ENCODE measurements around the gene SOX18.
A peak's percentile ranks its signal among the peaks of the same experiment; 100 is the strongest.
"Not testable (repeated sequence)": the region's sequence is repeated elsewhere in the genome, so short reads cannot be mapped to it uniquely, and the experiment has no call there.

Gene SOX18

GRCh38 chr20:64029293-64030117, 19.9 kb downstream of the SOX18 start:
- CTCF ChIA-PET, result no interaction called here
- Mint-ChIP-seq H3K27ac (no peak overlapping the region), H3K4me3 (no peak overlapping the region), H3K27me3 (no peaks in the 10 kb centered on the region), H3K9me3 (no peaks in the 10 kb centered on the region), H3K36me3 (peaks cover 50% of the 10 kb centered on the region), H3K4me1 (peaks cover 7% of the 10 kb centered on the region)
- no peak for DNase-seq

GRCh38 chr20:64027981-64028685, 21.3 kb downstream of the SOX18 start:
- no peak overlapping the region for H3K4me3 Mint-ChIP-seq
- no peaks in the 10 kb centered on the region for H3K9me3 Mint-ChIP-seq
- H3K27me3 Mint-ChIP-seq, result no peaks in the 10 kb centered on the region
- CTCF ChIA-PET, result interaction anchor here (0.8 to 1.1 kb wide), 2 partner anchors 9 to 10 kb away, joined by 3 read pairs; no protein-coding TSS in a partner anchor
- peak overlapping the region; percentile 26 for H3K27ac Mint-ChIP-seq
- peaks cover 55% of the 10 kb centered on the region for H3K36me3 Mint-ChIP-seq
- no peaks in the 10 kb centered on the region for H3K4me1 Mint-ChIP-seq
- no peak for DNase-seq

- peaks cover 63% of the 10 kb centered on the region for H3K36me3 Mint-ChIP-seq
- CTCF ChIA-PET, result no interaction called here
- H3K27me3 Mint-ChIP-seq, result no peaks in the 10 kb centered on the region
- no peaks in the 10 kb centered on the region for H3K4me1 Mint-ChIP-seq
- no peak for DNase-seq
- H3K27ac Mint-ChIP-seq, result no peak overlapping the region
- no peaks in the 10 kb centered on the region for H3K9me3 Mint-ChIP-seq
- no peak overlapping the region for H3K4me3 Mint-ChIP-seq
These were observed 23.5 kb downstream of the SOX18 start for GRCh38 chr20:64025826-64026412.

GRCh38 chr20:64025101-64025825, 24.2 kb downstream of the SOX18 start:
- Mint-ChIP-seq H3K4me3 (no peak overlapping the region), H3K27me3 (no peaks in the 10 kb centered on the region), H3K27ac (no peak overlapping the region), H3K9me3 (no peaks in the 10 kb centered on the region), H3K4me1 (no peaks in the 10 kb centered on the region), H3K36me3 (peaks cover 61% of the 10 kb centered on the region)
- CTCF ChIA-PET, result interaction anchor here (1.0 kb wide), 1 partner anchor 45 kb away, joined by 3 read pairs; the partner anchor contains the start of gene PRPF6
- DNase-seq, result no peak

- Mint-ChIP-seq H3K4me3 (no peak overlapping the region), H3K27me3 (no peaks in the 10 kb centered on the region), H3K4me1 (no peaks in the 10 kb centered on the region), H3K9me3 (no peaks in the 10 kb centered on the region), H3K27ac (no peak overlapping the region), H3K36me3 (peaks cover 60% of the 10 kb centered on the region)
- CTCF ChIA-PET, result interaction anchor here (1.0 kb wide), 1 partner anchor 44 kb away, joined by 3 read pairs; the partner anchor contains the start of gene PRPF6
- DNase-seq, result no peak
These were observed 25.1 kb downstream of the SOX18 start for GRCh38 chr20:64024141-64024990.

- Mint-ChIP-seq H3K4me1 (no peaks in the 10 kb centered on the region), H3K4me3 (no peak overlapping the region), H3K27me3 (no peaks in the 10 kb centered on the region), H3K36me3 (peaks cover 62% of the 10 kb centered on the region), H3K9me3 (no peaks in the 10 kb centered on the region), H3K27ac (no peak overlapping the region)
- CTCF ChIA-PET, result no interaction called here
- no peak for DNase-seq
These were observed 25.9 kb downstream of the SOX18 start for GRCh38 chr20:64023361-64024140.

- peaks cover under 1% of the 10 kb centered on the region for H3K4me1 Mint-ChIP-seq
- CTCF ChIA-PET, result no interaction called here
- H3K27me3 Mint-ChIP-seq, result no peaks in the 10 kb centered on the region
- no peaks in the 10 kb centered on the region for H3K9me3 Mint-ChIP-seq
- no peak for DNase-seq
- no peak overlapping the region for H3K27ac Mint-ChIP-seq
- peaks cover 65% of the 10 kb centered on the region for H3K36me3 Mint-ChIP-seq
- no peak overlapping the region for H3K4me3 Mint-ChIP-seq
These were observed 26.6 kb downstream of the SOX18 start for GRCh38 chr20:64022671-64023360.

- CTCF ChIA-PET, result no interaction called here
- Mint-ChIP-seq H3K4me1 (peaks cover 3% of the 10 kb centered on the region), H3K27me3 (no peaks in the 10 kb centered on the region), H3K9me3 (no peaks in the 10 kb centered on the region), H3K4me3 (no peak overlapping the region), H3K36me3 (peaks cover 67% of the 10 kb centered on the region), H3K27ac (no peak overlapping the region)
- DNase-seq, result no peak
These were observed 28.1 kb downstream of the SOX18 start for GRCh38 chr20:64021124-64021975.

- Mint-ChIP-seq H3K4me1 (peaks cover 38% of the 10 kb centered on the region), H3K4me3 (no peak overlapping the region), H3K27me3 (no peaks in the 10 kb centered on the region), H3K36me3 (peaks cover 62% of the 10 kb centered on the region), H3K27ac (peak overlapping the region; percentile 17), H3K9me3 (peaks cover 11% of the 10 kb centered on the region)
- DNase-seq, result no peak
- CTCF ChIA-PET, result interaction anchor here (0.8 kb wide), 1 partner anchor 24 kb away, joined by 3 read pairs; no protein-coding TSS in a partner anchor
These were observed 33.8 kb downstream of the SOX18 start for GRCh38 chr20:64015635-64016034.

GRCh38 chr20:64012385-64013154, 36.9 kb downstream of the SOX18 start:
- Mint-ChIP-seq H3K27ac (peak overlapping the region; percentile 97), H3K4me1 (peaks cover 58% of the 10 kb centered on the region), H3K36me3 (peaks cover 69% of the 10 kb centered on the region), H3K9me3 (peaks cover 31% of the 10 kb centered on the region)
- not testable (repeated sequence) for DNase-seq, H3K4me3 Mint-ChIP-seq, H3K27me3 Mint-ChIP-seq
- CTCF ChIA-PET, result interaction anchor here (0.7 kb wide), 1 partner anchor 26 kb away, joined by 3 read pairs; no protein-coding TSS in a partner anchor

GRCh38 chr20:64011366-64011779, 38.1 kb downstream of the SOX18 start:
- peaks cover 76% of the 10 kb centered on the region for H3K36me3 Mint-ChIP-seq

More at GRCh38 chr20:64011366-64011779, 38.1 kb downstream of the SOX18 start:
- Mint-ChIP-seq H3K4me3 (peak overlapping the region; percentile 31), H3K9me3 (peaks cover 31% of the 10 kb centered on the region), H3K27ac (peak overlapping the region; percentile 93), H3K27me3 (no peaks in the 10 kb centered on the region), H3K4me1 (peaks cover 57% of the 10 kb centered on the region)
- CTCF ChIA-PET, result interaction anchor here (1.8 to 1.9 kb wide), 2 partner anchors 27 to 31 kb away, joined by 7 to 8 read pairs; partner anchors contain the start of gene PRPF6
- no peak for DNase-seq

All from activated naive CD4-positive, alpha-beta T cell treated with anti-CD3 and anti-CD28 coated beads, Interleukin-2, amount 10 ng/mL, durations not matched to agents 7 days and 5 days (primary cell).